Measurements from ENCODE around the gene HAPSTR1. TPM values are rescaled to one million over a fixed set of nuclear protein-coding genes. Genes with fewer than 3 reads are reported as not detected.
"Not testable (repeated sequence)": the region's sequence is repeated elsewhere in the genome, so short reads cannot be mapped to it uniquely, and the experiment has no call there.

The HAPSTR1 gene, protein sequence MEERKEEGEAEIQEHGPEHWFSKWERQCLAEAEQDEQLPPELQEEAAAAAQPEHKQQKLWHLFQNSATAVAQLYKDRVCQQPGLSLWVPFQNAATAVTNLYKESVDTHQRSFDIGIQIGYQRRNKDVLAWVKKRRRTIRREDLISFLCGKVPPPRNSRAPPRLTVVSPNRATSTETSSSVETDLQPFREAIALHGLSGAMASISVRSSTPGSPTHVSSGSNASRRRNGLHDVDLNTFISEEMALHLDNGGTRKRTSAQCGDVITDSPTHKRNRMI
- total RNA-seq (ENCODE audit: unreplicated experiment): 86.0 TPM
- long read RNA-seq, full-length matches to known transcripts: 1 of 2 reads
- long read RNA-seq, partial matches to known transcripts: 0 of 2 reads
- long read RNA-seq, other reads (novel, unspliced or antisense): 1 of 2 reads

- TF ChIP-seq, protein P1, sequence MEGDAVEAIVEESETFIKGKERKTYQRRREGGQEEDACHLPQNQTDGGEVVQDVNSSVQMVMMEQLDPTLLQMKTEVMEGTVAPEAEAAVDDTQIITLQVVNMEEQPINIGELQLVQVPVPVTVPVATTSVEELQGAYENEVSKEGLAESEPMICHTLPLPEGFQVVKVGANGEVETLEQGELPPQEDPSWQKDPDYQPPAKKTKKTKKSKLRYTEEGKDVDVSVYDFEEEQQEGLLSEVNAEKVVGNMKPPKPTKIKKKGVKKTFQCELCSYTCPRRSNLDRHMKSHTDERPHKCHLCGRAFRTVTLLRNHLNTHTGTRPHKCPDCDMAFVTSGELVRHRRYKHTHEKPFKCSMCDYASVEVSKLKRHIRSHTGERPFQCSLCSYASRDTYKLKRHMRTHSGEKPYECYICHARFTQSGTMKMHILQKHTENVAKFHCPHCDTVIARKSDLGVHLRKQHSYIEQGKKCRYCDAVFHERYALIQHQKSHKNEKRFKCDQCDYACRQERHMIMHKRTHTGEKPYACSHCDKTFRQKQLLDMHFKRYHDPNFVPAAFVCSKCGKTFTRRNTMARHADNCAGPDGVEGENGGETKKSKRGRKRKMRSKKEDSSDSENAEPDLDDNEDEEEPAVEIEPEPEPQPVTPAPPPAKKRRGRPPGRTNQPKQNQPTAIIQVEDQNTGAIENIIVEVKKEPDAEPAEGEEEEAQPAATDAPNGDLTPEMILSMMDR (IDR thresholded peaks at IDR 0.05; ENCODE audit: unreplicated experiment): no peak
- Mint-ChIP-seq H3K4me3 (ENCODE audit: unreplicated experiment) (peak within 1 kb of the TSS; percentile 99), H3K9me3 (ENCODE audit: unreplicated experiment) (peaks cover 4% of the 10 kb centered on the region), H3K4me1 (ENCODE audit: unreplicated experiment) (peaks cover 29% of the 10 kb centered on the region), H3K27ac (ENCODE audit: unreplicated experiment) (peak within 1 kb of the TSS; percentile 81), H3K36me3 (ENCODE audit: low read depth, unreplicated experiment) (peaks cover 26% of the 10 kb centered on the region), H3K27me3 (ENCODE audit: unreplicated experiment) (peaks cover 21% of the 10 kb centered on the region)
- peak; percentile 97 for DNase-seq (ENCODE audit: low spot score)
Observed at GRCh38 chr16:9090960-9091866, at the start of gene HAPSTR1. Gene HAPSTR1, plus strand, starts transcription at chr16:9091644. Its CDS starts 401 bp downstream, at chr16:9092045.

GRCh38 chr16:9042533-9042932 lies 48.9 kb upstream of the HAPSTR1 start:
- no peaks in the 10 kb centered on the region for H3K9me3 Mint-ChIP-seq (ENCODE audit: unreplicated experiment)
- H3K4me1 Mint-ChIP-seq (ENCODE audit: unreplicated experiment): peaks cover 4% of the 10 kb centered on the region
- no peak for DNase-seq (ENCODE audit: low spot score)
- H3K36me3 Mint-ChIP-seq (ENCODE audit: low read depth, unreplicated experiment): no peaks in the 10 kb centered on the region
- TF ChIP-seq, protein P1 (IDR thresholded peaks at IDR 0.05; ENCODE audit: unreplicated experiment): no peak
- no peak overlapping the region for H3K4me3 Mint-ChIP-seq (ENCODE audit: unreplicated experiment)
- H3K27me3 Mint-ChIP-seq (ENCODE audit: unreplicated experiment): no peaks in the 10 kb centered on the region
- H3K27ac Mint-ChIP-seq (ENCODE audit: unreplicated experiment): no peak overlapping the region

DNA sequence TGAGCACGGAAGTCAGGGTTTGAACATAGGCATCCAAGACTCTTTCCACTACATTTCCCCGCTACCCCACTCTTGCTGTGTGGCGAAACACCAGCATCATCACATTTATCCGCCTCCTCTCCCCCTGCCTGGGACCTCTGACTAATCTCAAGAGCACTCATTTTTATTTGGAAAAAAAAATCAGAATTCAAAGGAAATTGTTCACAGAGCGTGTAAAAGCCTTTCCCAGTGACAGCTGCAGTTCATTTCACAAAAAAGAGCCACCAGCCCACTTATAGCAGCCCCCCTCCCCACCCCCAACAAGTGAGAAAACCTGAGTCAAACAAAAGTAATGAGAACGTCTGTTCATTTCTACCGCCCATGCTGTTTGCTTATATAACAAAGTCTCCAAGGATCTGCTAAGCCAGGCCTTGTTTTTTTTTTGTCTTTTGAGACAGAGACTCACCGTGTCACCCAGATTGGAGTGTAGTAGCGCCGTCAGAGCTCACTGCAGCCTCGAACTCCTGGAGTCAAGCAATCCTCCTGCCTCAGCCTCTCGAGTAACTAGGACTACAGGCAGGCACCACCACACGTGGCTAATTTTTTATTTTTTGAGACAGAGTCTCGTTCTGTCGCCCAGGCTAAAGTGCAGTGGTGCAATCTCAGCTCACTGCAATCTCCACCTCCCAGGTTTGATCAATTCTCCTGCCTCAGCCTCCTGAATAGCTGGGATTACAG lies 48.3 kb upstream of the HAPSTR1 start:
- Mint-ChIP-seq H3K36me3 (ENCODE audit: low read depth, unreplicated experiment) (no peaks in the 10 kb centered on the region), H3K9me3 (ENCODE audit: unreplicated experiment) (no peaks in the 10 kb centered on the region), H3K4me3 (ENCODE audit: unreplicated experiment) (no peak overlapping the region), H3K4me1 (ENCODE audit: unreplicated experiment) (peaks cover 9% of the 10 kb centered on the region), H3K27ac (ENCODE audit: unreplicated experiment) (no peak overlapping the region), H3K27me3 (ENCODE audit: unreplicated experiment) (no peaks in the 10 kb centered on the region)
- DNase-seq (ENCODE audit: low spot score): no peak
- TF ChIP-seq, protein P1 (IDR thresholded peaks at IDR 0.05; ENCODE audit: unreplicated experiment): no peak

- H3K36me3 Mint-ChIP-seq (ENCODE audit: low read depth, unreplicated experiment); H3K27ac Mint-ChIP-seq (ENCODE audit: unreplicated experiment); H3K4me3 Mint-ChIP-seq (ENCODE audit: unreplicated experiment); DNase-seq (ENCODE audit: low spot score); H3K9me3 Mint-ChIP-seq (ENCODE audit: unreplicated experiment); H3K27me3 Mint-ChIP-seq (ENCODE audit: unreplicated experiment): not testable (repeated sequence)
- H3K4me1 Mint-ChIP-seq (ENCODE audit: unreplicated experiment): peaks cover 12% of the 10 kb centered on the region
Observed at GRCh38 chr16:9045562-9045961, 45.9 kb upstream of the HAPSTR1 start.

DNA sequence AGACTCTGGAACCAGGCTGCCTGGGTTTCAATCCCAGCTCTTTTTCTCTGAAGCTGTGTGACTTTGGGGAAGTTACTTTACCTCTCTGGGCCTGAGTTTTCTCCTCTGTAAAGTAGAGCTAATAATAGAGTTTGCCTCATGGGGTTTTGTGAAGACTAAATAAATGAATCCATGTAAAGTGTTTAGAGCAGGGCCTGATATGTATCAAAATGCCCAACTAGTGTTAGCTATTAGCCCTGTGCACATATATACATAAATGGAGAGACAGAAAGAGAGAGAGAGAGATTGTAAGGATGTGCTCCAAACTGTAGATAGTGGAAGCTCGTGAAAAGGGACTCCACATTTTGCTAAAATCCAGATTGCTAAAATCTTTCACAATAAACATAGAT lies 44.8 kb upstream of the HAPSTR1 start:
- H3K27me3 Mint-ChIP-seq (ENCODE audit: unreplicated experiment): peaks cover 2% of the 10 kb centered on the region
- H3K36me3 Mint-ChIP-seq (ENCODE audit: low read depth, unreplicated experiment): no peaks in the 10 kb centered on the region
- no peak overlapping the region for H3K27ac Mint-ChIP-seq (ENCODE audit: unreplicated experiment)
- peaks cover 12% of the 10 kb centered on the region for H3K4me1 Mint-ChIP-seq (ENCODE audit: unreplicated experiment)
- no peak for DNase-seq (ENCODE audit: low spot score)
- H3K9me3 Mint-ChIP-seq (ENCODE audit: unreplicated experiment): no peaks in the 10 kb centered on the region
- TF ChIP-seq, protein P1 (IDR thresholded peaks at IDR 0.05; ENCODE audit: unreplicated experiment): no peak
- H3K4me3 Mint-ChIP-seq (ENCODE audit: unreplicated experiment): no peak overlapping the region
